ENCODE results near the gene CROCC.
"Not testable (repeated sequence)": the region's sequence is repeated elsewhere in the genome, so short reads cannot be mapped to it uniquely, and the experiment has no call there.

CROCC gene

GRCh38 chr1:16896316-16897055, 25.2 kb upstream of the CROCC start:
- peak; percentile 45 for DNase-seq

- DNase-seq: not testable (repeated sequence)
Observed at GRCh38 chr1:16897653-16898052, 24.1 kb upstream of the CROCC start.

GRCh38 chr1:16898298-16898697, 23.4 kb upstream of the CROCC start:
- DNase-seq: not testable (repeated sequence)

- DNase-seq: not testable (repeated sequence)
Observed at GRCh38 chr1:16899020-16899419, 22.7 kb upstream of the CROCC start.

GRCh38 chr1:16900751-16901150, 21.0 kb upstream of the CROCC start:
- DNase-seq: no peak

- not testable (repeated sequence) for DNase-seq
Observed at GRCh38 chr1:16901371-16901770, 20.4 kb upstream of the CROCC start.

GRCh38 chr1:16903054-16903453, 18.7 kb upstream of the CROCC start:
- no peak for DNase-seq

GRCh38 chr1:16903458-16903796, 18.3 kb upstream of the CROCC start:
- DNase-seq: no peak

- DNase-seq: peak; percentile 99
Observed at GRCh38 chr1:16904560-16905109, 17.1 kb upstream of the CROCC start.

- peak; percentile 37 for DNase-seq
Observed at GRCh38 chr1:16905110-16905867, 16.4 kb upstream of the CROCC start.

- DNase-seq: no peak
Observed at GRCh38 chr1:16905868-16906702, 15.6 kb upstream of the CROCC start.

GRCh38 chr1:16906873-16907272, 14.9 kb upstream of the CROCC start:
- DNase-seq: no peak

GRCh38 chr1:16907870-16908758, 13.6 kb upstream of the CROCC start:
- no peak for DNase-seq

GRCh38 chr1:16911851-16912721, 9.6 kb upstream of the CROCC start:
- DNase-seq: not testable (repeated sequence)

- DNase-seq: not testable (repeated sequence)
Observed at GRCh38 chr1:16912742-16913141, 9.0 kb upstream of the CROCC start.

GRCh38 chr1:16913181-16913832, 8.4 kb upstream of the CROCC start:
- DNase-seq: no peak

- peak; percentile 99 for DNase-seq
Observed at GRCh38 chr1:16913833-16914662, 7.7 kb upstream of the CROCC start.

- not testable (repeated sequence) for DNase-seq
Observed at GRCh38 chr1:16914928-16915626, 6.7 kb upstream of the CROCC start.

- DNase-seq: no peak
Observed at GRCh38 chr1:16915627-16915973, 6.1 kb upstream of the CROCC start.

Measured in NCI-H510A (cell line).